Central memory CD8-positive, alpha-beta T cell (primary cell): Measurements from ENCODE around the gene ZNF335.

Source experiments
- ATAC-seq: fragments of 150-1000 bp; cut with Tn5 transposase; replicated peaks from 2 replicates; pipeline ENCODE4 v1.10.0; 2022; ENCODE audit warnings: mild to moderate bottlenecking, moderate FRiP score, moderate number of reproducible peaks; ENCODE audit not compliant: poor library complexity, severe bottlenecking; ENCODE audit errors: extremely low read depth
- DNase-seq, 2 donors: peaks; one replicate each; pipeline ENCODE4 v3.0.0; 2021; ENCODE audit warnings: low spot score in 2 of 2
- H3K27ac Mint-ChIP-seq: one replicate; pipeline ENCODE4 v1.8.0; 2022; ENCODE audit warnings: low read depth, mild to moderate bottlenecking, moderate library complexity, mixed read lengths
- H3K27me3 Mint-ChIP-seq: one replicate; pipeline ENCODE4 v1.8.0; 2022; ENCODE audit warnings: mixed read lengths
- H3K36me3 Mint-ChIP-seq: one replicate; pipeline ENCODE4 v1.8.0; 2022; ENCODE audit warnings: mild to moderate bottlenecking, moderate library complexity, mixed read lengths; ENCODE audit not compliant: insufficient read depth
- H3K4me1 Mint-ChIP-seq: one replicate; pipeline ENCODE4 v1.8.0; 2022; ENCODE audit warnings: mixed read lengths
- H3K4me3 Mint-ChIP-seq: one replicate; pipeline ENCODE4 v1.8.0; 2022; ENCODE audit warnings: mild to moderate bottlenecking, moderate library complexity, mixed read lengths
- H3K9me3 Mint-ChIP-seq: one replicate; pipeline ENCODE4 v1.8.0; 2022; ENCODE audit warnings: mixed read lengths

ZNF335 gene

GRCh38 chr20:45975686-45976085, 3.7 kb upstream of the ZNF335 start:
- Mint-ChIP-seq H3K4me1 (peaks cover 7% of the 10 kb centered on the region), H3K36me3 (peaks cover 21% of the 10 kb centered on the region), H3K9me3 (no peaks in the 10 kb centered on the region), H3K27me3 (no peaks in the 10 kb centered on the region), H3K4me3 (no peak overlapping the region), H3K27ac (no peak overlapping the region)
- DNase-seq: no peak
- ATAC-seq: no peak

DNA sequence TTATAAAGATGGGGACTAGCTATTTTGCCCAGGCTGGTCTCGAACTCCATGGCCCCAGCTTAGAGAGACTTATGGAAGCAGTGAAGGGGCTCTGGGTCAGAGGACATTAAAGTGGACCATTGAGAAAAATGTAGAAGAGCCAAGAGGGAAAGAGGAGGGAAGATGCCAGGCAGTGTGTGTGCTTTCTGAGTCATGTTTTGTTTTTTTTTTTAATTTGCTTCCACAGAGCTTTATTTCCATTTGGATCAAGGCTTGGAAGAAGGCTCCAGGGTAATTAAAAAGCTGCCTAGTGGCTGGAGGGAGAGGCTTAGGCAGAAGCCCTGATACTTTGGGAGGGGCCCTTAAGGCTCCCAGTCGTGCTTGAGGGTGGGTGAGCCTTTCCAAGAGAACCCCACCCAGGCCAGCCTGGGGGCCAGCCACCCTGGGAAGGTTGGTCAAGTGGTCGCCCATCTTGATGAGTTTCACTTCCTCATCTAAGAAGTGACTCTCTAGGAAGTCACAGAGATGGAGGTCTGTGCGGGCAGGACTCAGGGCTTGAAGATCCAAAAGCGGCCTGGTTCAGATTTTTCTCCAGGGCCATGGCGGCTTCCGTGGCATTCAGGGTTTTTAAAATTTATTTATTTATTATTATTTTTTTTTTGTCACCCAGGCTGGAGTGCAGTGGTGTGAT, 3.0 kb upstream of the ZNF335 start:
- no peaks in the 10 kb centered on the region for H3K27me3 Mint-ChIP-seq
- peaks cover 13% of the 10 kb centered on the region for H3K4me1 Mint-ChIP-seq
- H3K36me3 Mint-ChIP-seq: peaks cover 27% of the 10 kb centered on the region
- DNase-seq: no peak
- no peaks in the 10 kb centered on the region for H3K9me3 Mint-ChIP-seq
- no peak for ATAC-seq
- no peak overlapping the region for H3K4me3 Mint-ChIP-seq
- no peak overlapping the region for H3K27ac Mint-ChIP-seq

DNA sequence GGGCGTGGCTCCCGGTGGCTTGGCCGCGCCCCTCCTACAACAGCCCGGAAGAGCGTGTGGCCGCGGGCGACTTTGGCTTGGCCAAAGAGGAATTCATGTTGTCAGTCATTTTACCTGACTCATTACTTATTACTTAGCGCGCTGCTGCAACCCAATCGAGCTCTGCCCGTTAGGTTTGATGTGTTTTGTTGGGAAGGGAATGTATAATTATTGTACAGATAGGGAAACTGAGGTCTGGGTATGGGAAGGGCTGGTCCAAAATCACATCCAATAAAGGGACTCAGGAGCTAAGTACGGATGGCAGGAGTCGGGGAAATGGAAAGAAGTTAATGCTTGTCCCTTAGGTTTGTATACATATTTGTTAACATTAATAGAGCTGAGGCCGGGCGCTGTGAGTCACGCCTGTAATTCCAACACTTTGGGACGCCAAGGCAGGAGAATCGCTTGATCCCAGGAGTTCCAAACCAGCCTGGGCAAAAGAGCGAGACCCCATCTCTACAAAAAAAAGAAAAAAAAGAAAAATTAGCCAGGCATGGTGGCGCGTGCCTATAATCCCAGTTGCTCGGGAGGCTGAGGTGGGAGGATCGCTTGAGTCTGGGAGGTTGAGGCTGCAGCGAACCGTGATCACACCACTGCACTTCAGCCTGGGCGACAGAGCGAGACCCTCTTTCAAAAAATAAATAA, 639 bp upstream of the ZNF335 start:
- Mint-ChIP-seq H3K9me3 (no peaks in the 10 kb centered on the region), H3K36me3 (peaks cover 42% of the 10 kb centered on the region), H3K27me3 (no peaks in the 10 kb centered on the region), H3K27ac (peak overlapping the region; percentile 100), H3K4me1 (peaks cover 23% of the 10 kb centered on the region), H3K4me3 (peak overlapping the region; percentile 85)
- no peak for DNase-seq
- ATAC-seq: no peak

- H3K4me1 Mint-ChIP-seq: peaks cover 23% of the 10 kb centered on the region
- ATAC-seq: peak; percentile 20
- peaks cover 52% of the 10 kb centered on the region for H3K36me3 Mint-ChIP-seq
- no peaks in the 10 kb centered on the region for H3K27me3 Mint-ChIP-seq
- peak overlapping the region; percentile 85 for H3K4me3 Mint-ChIP-seq
- peak overlapping the region; percentile 100 for H3K27ac Mint-ChIP-seq
- H3K9me3 Mint-ChIP-seq: no peaks in the 10 kb centered on the region
- DNase-seq: no peak
Measured at GRCh38 chr20:45971425-45971674, 653 bp downstream of the ZNF335 start.

- H3K27me3 Mint-ChIP-seq: no peaks in the 10 kb centered on the region
- no peaks in the 10 kb centered on the region for H3K9me3 Mint-ChIP-seq
- peaks cover 55% of the 10 kb centered on the region for H3K36me3 Mint-ChIP-seq
- H3K4me1 Mint-ChIP-seq: peaks cover 23% of the 10 kb centered on the region
- ATAC-seq (peak; percentile 5), DNase-seq (peak in 1 of 2 donors; percentile 28)
- peak overlapping the region; percentile 85 for H3K4me3 Mint-ChIP-seq
- H3K27ac Mint-ChIP-seq: peak overlapping the region; percentile 100
Measured at GRCh38 chr20:45970646-45971424, 1.2 kb downstream of the ZNF335 start.

GRCh38 chr20:45969712-45970634, 2.0 kb downstream of the ZNF335 start:
- H3K27ac Mint-ChIP-seq: peak overlapping the region; percentile 100
- no peak for ATAC-seq
- H3K4me3 Mint-ChIP-seq: peak overlapping the region; percentile 85
- peaks cover 63% of the 10 kb centered on the region for H3K36me3 Mint-ChIP-seq
- DNase-seq: no peak
- H3K9me3 Mint-ChIP-seq: no peaks in the 10 kb centered on the region
- H3K4me1 Mint-ChIP-seq: peaks cover 23% of the 10 kb centered on the region
- no peaks in the 10 kb centered on the region for H3K27me3 Mint-ChIP-seq

DNA sequence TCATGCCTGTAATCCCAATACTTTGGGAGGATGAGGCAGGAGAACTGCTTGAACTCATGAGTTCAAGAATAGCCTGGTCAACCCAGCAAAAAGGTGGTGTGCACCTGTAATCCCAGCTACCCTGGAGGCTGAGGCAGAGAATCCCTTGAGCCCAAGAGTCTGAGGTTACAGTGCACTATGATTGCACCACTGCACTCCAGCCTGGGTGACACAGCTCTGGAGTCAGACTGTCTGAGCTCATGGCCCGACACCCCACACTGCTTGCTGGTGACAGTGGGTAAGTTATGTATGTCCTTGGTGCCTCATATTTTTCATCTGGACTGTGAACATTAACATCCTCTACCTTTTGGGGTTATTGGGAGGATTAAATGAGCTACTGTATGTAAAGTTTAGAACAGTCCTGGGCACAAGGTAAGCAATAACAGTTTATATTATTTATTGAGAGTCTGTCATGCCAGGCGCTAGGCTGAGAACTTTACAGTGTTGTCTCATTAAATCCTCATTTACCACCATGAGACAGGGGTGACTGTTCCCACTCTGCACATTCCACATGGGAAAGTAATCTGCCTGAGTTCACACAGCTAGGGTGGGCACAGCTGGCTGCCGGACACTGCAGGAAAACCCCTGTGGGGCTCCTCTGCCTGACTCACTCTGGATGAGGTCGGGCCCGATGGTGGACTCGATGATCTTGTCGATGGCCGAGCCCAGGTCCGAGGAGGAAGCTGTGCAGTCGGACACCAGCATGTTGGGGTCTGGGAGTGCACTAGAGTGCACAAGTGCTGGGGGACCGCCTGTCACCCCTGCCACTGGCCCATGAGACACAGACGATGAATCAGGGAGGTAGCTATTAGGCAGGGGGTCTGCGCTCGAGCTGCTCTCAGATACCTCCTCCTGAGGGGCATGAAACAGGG, 2.9 kb downstream of the ZNF335 start:
- ATAC-seq (no peak), DNase-seq (no peak)
- peak overlapping the region; percentile 85 for H3K4me3 Mint-ChIP-seq
- H3K4me1 Mint-ChIP-seq: peaks cover 23% of the 10 kb centered on the region
- peaks cover 69% of the 10 kb centered on the region for H3K36me3 Mint-ChIP-seq
- no peaks in the 10 kb centered on the region for H3K9me3 Mint-ChIP-seq
- H3K27me3 Mint-ChIP-seq: no peaks in the 10 kb centered on the region
- no peak overlapping the region for H3K27ac Mint-ChIP-seq

DNA sequence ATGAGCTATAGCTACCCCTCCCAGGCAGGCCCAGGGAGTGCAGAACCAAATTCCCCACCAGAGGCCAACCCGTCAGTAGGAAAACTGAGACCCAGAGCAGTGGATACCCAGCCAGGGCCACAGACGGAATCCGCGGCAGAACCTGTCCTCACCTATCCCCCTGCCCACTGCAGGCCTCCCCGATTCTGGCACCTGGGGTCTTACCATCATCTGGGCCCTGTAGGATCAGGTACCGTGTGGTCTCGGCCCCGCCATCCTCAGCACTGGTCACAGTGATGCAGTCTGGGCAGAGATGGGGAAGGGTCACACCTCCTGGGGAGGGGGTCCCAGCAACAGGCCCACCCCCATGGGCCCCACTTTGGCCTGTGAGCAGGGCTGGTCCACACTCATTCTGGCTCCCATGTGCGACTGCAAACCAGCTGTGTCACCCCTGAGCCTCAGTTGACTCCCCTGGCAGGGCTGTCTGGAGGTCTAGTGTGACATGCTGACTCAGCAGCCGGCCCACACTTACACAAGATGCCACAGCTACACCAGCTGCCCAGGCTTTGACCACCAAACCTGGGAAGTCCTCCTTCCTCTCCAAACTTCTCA, 3.8 kb downstream of the ZNF335 start:
- Mint-ChIP-seq H3K27me3 (no peaks in the 10 kb centered on the region), H3K36me3 (peaks cover 77% of the 10 kb centered on the region), H3K4me1 (peaks cover 24% of the 10 kb centered on the region), H3K9me3 (no peaks in the 10 kb centered on the region), H3K4me3 (no peak overlapping the region), H3K27ac (no peak overlapping the region)
- ATAC-seq (no peak), DNase-seq (no peak)

DNA sequence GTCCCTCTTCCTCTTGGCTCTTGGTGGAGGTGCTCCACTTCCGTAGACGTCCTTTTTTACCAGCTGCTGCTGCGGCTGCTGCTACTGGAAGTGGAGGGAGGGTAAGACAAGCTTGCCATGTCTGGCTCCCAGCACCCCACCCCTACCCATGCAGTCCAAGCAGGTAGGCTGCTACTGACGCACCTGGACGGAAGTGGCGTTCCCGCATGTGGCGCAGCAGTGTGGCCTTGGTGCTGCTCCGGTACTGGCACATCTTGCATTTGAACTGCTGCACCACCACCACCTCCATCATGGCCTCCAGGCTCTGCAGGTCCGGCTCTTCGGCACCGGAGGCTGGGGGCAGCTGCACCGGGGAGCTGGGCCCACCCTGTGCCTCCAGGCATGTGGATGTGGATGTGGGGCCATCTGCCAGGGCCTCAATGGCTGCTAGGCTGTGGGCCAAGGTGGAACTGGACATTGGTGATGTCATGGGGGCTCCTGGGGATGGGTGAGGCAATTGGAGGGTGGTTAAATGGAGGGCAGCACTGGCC, 4.4 kb downstream of the ZNF335 start:
- ATAC-seq (no peak), DNase-seq (no peak)
- H3K27ac Mint-ChIP-seq: no peak overlapping the region
- H3K9me3 Mint-ChIP-seq: no peaks in the 10 kb centered on the region
- peaks cover 25% of the 10 kb centered on the region for H3K4me1 Mint-ChIP-seq
- peak overlapping the region; percentile 13 for H3K4me3 Mint-ChIP-seq
- H3K36me3 Mint-ChIP-seq: peaks cover 81% of the 10 kb centered on the region
- no peaks in the 10 kb centered on the region for H3K27me3 Mint-ChIP-seq

DNA sequence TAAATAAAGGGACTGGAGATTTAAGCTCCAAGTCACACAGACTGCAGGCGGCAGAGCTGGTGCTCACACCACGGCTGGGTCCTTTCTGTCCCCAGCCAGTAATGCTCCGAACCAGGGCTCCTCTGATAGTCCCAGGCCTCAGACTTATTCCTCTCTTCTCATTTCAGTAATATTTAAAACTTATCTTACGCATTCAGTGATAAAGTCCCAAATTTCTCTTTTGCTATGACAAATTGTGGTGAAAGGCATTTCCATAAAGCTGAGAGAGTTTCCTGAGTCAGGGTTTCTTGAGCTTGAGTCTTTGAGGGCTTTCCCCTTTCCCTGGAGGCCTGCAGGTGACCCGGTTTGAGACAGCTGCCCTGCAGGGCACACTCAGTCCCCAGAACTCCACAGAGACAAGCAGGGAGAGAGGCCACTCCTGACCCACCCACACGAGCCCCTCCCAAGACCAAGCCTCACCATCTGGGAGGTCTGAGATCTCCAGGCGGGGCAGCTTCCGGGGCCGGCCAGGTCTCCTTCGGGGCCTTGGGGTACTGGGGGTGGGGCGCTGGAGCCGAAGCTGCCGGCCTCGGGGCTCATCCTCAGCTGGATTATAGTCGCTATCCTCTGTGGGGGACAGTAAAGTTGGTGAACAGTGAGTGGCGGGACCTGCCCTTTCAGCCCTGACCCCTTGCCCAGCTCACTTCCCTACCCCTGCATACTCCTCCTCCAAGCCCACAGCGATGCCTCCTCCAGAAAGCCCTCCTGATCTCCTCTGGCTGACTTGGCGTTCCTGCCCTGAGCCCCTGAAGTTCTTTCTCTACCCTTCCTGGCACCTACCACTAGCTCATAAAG, 6.6 kb downstream of the ZNF335 start:
- Mint-ChIP-seq H3K27ac (no peak overlapping the region), H3K36me3 (peaks cover 76% of the 10 kb centered on the region), H3K9me3 (no peaks in the 10 kb centered on the region), H3K4me3 (no peak overlapping the region), H3K4me1 (peaks cover 18% of the 10 kb centered on the region), H3K27me3 (no peaks in the 10 kb centered on the region)
- ATAC-seq (no peak), DNase-seq (no peak)
